NAMALWA (cell line): ENCODE measurements around the gene LIN7B.

Source experiments
- DNase-seq: peaks from one replicate; pipeline ENCODE4 v3.0.0-alpha.2; 2015; ENCODE audit warnings: low spot score

The LIN7B gene, protein sequence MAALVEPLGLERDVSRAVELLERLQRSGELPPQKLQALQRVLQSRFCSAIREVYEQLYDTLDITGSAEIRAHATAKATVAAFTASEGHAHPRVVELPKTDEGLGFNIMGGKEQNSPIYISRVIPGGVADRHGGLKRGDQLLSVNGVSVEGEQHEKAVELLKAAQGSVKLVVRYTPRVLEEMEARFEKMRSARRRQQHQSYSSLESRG

DNA sequence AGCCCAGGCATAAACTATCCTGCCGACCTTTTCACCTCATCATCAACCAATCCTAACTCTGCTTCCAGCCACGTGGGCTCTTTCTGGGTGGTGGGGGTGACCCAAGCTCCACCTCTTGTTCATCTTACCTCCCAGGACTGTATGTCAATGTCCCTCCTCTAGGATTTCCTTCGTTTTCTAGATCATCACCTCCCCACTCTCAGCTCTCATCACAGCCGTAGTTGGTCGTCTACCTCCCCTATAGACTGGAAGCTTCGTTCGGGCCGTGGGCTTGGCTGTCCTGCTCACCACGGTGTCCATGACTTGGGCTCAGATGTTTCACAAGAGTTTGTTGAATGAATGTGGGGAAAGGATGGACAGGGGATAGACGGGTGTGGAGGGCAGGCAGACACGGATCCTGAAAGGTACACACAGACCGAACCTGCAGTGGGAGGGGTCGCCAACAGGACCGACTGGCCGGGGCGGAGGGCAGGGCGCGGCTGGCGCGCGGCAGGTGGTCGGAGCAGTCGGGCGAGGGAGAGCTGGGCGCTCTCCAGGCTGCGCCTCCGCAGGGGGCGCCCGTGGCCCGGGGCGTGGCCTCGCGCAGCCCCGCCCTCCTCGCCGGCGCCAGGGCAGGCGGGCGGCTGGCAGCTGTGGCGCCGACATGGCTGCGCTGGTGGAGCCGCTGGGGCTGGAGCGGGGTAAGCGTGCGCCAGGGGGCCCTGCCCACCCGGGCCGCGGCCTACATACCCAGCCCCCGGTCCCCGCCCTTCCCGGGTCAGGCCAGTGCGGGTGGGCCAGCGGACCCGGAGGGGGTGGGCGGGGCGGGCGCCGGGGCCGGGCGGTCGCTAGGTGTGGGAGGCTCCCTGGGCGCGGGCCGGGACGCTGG is at the start of gene LIN7B:
Gene LIN7B (plus strand): TSS at position 609 of the 868 bp plus-strand sequence. CDS start 35 bp downstream, at position 644.
- peak; percentile 85 for DNase-seq

GRCh38 chr19:49064768-49065611 is 49.2 kb upstream of the LIN7B start, which contains the start of gene NTF4:
TSS of gene NTF4 (minus strand) at chr19:49064818. CDS start at chr19:49061997, 2,821 bp downstream.
- DNase-seq, result no peak

DNA sequence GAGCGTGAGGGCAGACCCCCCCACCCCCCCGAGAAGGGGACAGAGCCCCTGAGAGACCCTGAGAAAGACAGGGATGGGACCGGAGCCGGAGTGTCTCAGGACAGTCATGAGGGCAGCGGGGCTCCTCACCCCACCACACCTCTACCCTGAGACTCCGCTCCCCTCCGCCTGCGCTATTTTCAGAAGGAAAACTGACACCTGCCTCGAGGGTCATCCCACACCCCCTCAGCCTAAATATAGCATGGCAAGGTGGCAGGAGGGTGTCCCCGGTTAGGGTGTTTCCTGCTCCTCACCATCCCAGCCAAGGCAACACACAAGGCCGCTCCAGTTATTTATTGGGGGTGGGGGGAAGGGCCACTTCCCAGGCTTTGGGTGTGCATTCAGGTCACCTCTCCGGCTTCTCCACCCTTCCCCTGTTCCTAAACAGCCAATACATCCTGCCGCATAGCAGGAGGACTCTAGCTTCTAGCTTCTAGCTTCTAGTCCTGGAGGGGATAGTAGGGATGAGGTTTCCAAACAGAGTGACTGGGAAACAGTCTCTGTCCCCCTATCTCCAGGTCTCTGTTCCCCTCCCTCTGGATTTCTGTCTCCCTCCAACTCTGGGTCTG is 48.2 kb upstream of the LIN7B start:
- DNase-seq, result no peak

- no peak for DNase-seq
Observed at GRCh38 chr19:49067554-49067953, 46.6 kb upstream of the LIN7B start.

GRCh38 chr19:49069026-49069425 is 45.1 kb upstream of the LIN7B start:
- DNase-seq, result no peak

DNA sequence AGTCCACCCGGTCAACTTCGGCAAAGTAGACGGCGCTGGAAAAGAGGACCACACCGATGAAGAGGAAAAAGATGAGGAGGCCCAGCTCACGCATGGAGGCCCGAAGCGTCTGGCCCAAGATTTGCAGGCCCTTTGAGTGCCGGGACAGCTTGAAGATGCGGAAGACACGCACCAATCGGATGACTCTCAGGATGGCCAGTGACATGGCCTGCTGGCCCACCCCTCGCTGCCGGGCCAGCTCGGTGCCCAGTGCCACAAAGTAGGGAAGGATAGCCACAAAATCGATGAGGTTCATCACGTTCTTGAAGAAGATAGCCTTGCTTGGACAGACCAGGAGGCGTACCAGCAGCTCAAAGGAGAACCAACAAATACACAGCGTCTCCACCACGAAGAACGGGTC is 43.8 kb upstream of the LIN7B start:
- DNase-seq, result no peak

DNA sequence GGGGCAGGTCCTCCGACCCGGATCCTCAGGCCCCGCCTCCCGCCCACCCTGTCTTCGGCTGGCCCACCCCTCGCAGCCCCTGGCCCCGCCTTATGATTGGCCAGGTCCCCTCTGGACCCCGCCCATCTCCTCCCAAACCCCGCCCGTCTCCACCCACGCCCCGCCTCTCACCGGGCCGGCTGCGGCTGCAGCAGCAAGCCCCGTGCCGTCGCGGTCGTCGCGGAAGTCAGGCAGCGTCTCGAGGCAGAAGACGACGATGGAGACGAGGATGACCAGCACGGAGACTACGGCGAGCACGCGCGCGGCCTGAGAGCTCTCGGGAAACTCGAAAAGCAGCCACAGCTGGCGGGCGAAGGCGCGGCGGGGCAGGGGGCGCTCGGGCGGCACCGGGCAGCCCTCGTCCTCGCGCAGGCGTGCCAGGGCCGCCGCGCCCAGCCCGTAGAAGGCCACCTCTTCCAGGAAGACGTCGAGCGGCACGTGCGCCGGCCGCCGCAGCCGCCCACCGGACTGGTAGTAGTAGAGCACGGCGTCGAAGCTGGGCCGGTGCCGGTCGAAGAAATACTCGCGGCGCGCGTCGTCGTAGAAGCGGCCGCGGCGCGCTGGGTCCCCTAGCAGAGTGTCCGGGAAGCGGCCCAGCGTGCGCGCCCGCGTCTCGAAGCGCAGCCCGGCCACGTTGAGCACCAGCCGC is 42.2 kb upstream of the LIN7B start:
- DNase-seq, result no peak

- peak; percentile 35 for DNase-seq
Observed at GRCh38 chr19:49073514-49074378, 40.4 kb upstream of the LIN7B start.

GRCh38 chr19:49074869-49075268 is 39.3 kb upstream of the LIN7B start:
- peak; percentile 31 for DNase-seq

DNA sequence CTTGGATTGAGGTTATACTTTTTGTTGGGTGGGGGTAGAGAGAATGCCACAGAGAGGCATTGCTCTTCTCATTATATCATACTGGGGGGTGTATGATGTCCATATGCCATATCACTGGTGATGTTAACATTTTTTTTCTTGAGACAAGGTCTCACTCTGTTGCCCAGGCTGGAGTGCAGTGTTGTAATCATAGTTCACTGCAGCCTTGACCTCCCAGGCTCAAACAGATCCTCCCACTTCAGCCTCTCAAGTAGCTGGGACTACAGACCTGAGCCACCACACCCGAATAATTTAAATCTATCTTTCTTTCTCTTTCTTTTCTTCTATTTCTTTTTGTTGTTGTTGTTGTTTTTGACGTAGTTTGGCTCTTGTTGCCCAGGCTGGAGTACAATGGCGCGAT is 33.8 kb upstream of the LIN7B start:
- no peak for DNase-seq

DNA sequence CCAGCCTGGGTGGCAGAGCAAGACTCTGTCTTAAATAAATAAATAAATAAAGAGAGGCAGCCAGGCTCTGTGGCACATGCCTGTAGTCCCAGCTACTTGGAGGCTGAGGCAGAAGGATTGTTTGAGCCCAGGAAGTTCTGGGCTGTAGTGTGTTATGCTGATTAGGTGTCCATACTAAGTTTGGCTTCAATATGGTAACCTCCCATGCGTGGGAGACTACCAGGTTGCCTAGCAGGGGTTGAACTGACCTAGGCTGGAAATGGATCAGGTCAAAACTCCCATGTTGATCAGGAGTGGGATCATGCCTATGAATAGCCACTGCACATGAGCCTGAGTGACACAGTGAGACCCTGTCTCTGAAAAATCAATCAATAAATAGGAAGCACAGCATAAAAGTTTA is 32.9 kb upstream of the LIN7B start:
- DNase-seq, result no peak

DNA sequence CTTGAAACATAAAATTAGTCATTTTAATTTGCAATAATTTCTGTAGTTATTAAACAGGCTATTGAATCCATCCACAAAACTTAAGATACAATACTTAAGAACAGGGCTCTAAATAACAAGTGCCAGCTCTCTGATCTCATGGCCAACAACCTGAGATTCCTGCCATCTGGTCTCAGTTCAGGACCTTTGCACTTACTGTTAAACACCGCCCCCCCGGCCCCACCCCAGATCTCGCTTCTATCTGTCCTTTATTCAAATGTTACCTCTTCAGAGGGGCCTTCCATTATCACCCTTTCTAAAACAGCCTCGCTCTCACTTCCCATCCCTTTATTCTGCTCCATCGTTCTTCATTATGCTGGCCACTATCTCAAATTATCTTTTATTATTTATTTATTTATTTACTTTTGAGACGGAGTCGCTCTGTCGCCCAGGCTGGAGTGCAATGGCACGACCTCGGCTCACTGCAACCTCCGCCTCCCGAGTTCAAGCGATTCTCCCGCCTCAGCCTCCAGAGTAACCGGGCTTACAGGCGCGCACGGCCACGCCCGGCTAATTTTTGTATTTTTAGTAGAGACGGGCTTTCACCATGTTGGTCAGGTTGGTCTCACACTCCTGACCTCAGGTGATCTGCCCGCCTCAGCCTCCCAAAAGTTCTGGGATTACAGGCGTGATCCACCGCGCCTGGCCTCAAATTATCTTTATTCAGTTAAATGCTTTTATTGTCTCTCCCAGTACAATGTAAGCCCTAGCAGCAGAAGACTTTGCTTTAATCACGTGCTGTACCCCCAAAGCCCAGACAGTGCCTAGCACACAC is 29.8 kb upstream of the LIN7B start:
- no peak for DNase-seq

GRCh38 chr19:49085020-49085867 is 28.9 kb upstream of the LIN7B start, which contains the start of gene SNRNP70:
TSS of gene SNRNP70 (plus strand) at chr19:49085451. CDS start at chr19:49086415, 964 bp downstream.
- peak; percentile 99 for DNase-seq

- no peak for DNase-seq
Observed at GRCh38 chr19:49085868-49086232, 28.3 kb upstream of the LIN7B start.

- DNase-seq, result no peak
Observed at GRCh38 chr19:49086296-49086695, 27.9 kb upstream of the LIN7B start.

GRCh38 chr19:49091391-49092038 is 22.7 kb upstream of the LIN7B start:
- DNase-seq, result no peak

GRCh38 chr19:49092686-49093085 is 21.5 kb upstream of the LIN7B start:
- no peak for DNase-seq
